MM.1S (cell line): ENCODE measurements around the gene MBTPS1.

Source experiments
- DNase-seq: peaks from one replicate; pipeline ENCODE4 v3.0.0-alpha.2; 2015
- H2AFZ ChIP-seq: fragments of 300-600 bp; sonication (generic); 2 replicates; pipeline ENCODE4 v1.6.0; 2016; ENCODE audit warnings: antibody characterized with exemption, low read length
- H3F3A ChIP-seq: fragments of 300-600 bp; sonication (generic); 2 replicates; pipeline ENCODE4 v1.6.1; 2016; ENCODE audit warnings: mild to moderate bottlenecking, antibody characterized with exemption, low read length, moderate library complexity, mixed read lengths; ENCODE audit not compliant: insufficient read depth
- H3K27ac ChIP-seq: fragments of 300-600 bp; sonication (generic); 2 replicates; pipeline ENCODE4 v1.5.1; 2016; ENCODE audit warnings: mild to moderate bottlenecking, low read length
- H3K27me3 ChIP-seq: fragments of 300-600 bp; sonication (generic); replicated peaks from 2 replicates; pipeline ENCODE4 v1.6.0; 2016; ENCODE audit warnings: low read length; ENCODE audit not compliant: insufficient read depth
- H3K36me3 ChIP-seq: fragments of 300-600 bp; sonication (generic); replicated peaks from 2 replicates; pipeline ENCODE4 v1.6.1; 2016; ENCODE audit warnings: mild to moderate bottlenecking, low read length, mixed read lengths; ENCODE audit not compliant: insufficient read depth
- H3K4me1 ChIP-seq: fragments of 300-600 bp; sonication (generic); 2 replicates; pipeline ENCODE4 v1.6.1; 2016; ENCODE audit warnings: low read length, mixed read lengths
- H3K4me2 ChIP-seq: fragments of 300-600 bp; sonication (generic); 2 replicates; pipeline ENCODE4 v1.6.0; 2016; ENCODE audit warnings: low read depth, low read length
- H3K4me3 ChIP-seq: fragments of 300-600 bp; sonication (generic); 2 replicates; pipeline ENCODE4 v1.5.1; 2016; ENCODE audit warnings: low read length, mixed read lengths
- H3K79me2 ChIP-seq: fragments of 300-600 bp; sonication (generic); 2 replicates; pipeline ENCODE4 v1.6.1; 2016; ENCODE audit warnings: mixed run types, low read length, mixed read lengths
- H3K9ac ChIP-seq: fragments of 300-600 bp; sonication (generic); 2 replicates; pipeline ENCODE4 v1.6.1; 2016; ENCODE audit warnings: low read length, mixed read lengths
- H3K9me2 ChIP-seq: fragments of 300-600 bp; sonication (generic); replicated peaks from 2 replicates; pipeline ENCODE4 v1.6.1; 2016; ENCODE audit warnings: mild to moderate bottlenecking, low read length, mixed read lengths; ENCODE audit not compliant: insufficient read depth
- H3K9me3 ChIP-seq: fragments of 300-600 bp; sonication (generic); replicated peaks from 2 replicates; pipeline ENCODE4 v1.6.1; 2016; ENCODE audit warnings: mild to moderate bottlenecking, low read length, mixed read lengths; ENCODE audit not compliant: insufficient read depth
- H4K20me1 ChIP-seq: fragments of 300-600 bp; sonication (generic); 2 replicates; pipeline ENCODE4 v1.6.1; 2016; ENCODE audit warnings: mild to moderate bottlenecking, low read length, moderate library complexity, mixed read lengths; ENCODE audit not compliant: insufficient read depth
- CTCF ChIP-seq: fragments of 300-600 bp; sonication (generic); IDR thresholded peaks from 2 replicates; pipeline ENCODE4 v1.5.1; 2016; ENCODE audit warnings: antibody characterized with exemption, low read length, mixed read lengths
- EZH2 ChIP-seq: fragments of 300-600 bp; sonication (generic); optimal IDR thresholded peaks from 2 replicates; pipeline ENCODE3; 2017; ENCODE audit warnings: low read depth, mild to moderate bottlenecking, antibody characterized with exemption, low read length, mixed read lengths
- EZH2phosphoT487 ChIP-seq: fragments of 300-600 bp; sonication (generic); IDR thresholded peaks from 2 replicates; pipeline ENCODE4 v1.6.1; 2018; ENCODE audit warnings: antibody characterized with exemption, low read length

The MBTPS1 gene

GRCh38 chr16:84058664-84059063 is 58.1 kb downstream of the MBTPS1 start:
- H3K4me1 ChIP-seq = no peaks in the 10 kb centered on the region
- H3K9me2 ChIP-seq = no peaks in the 10 kb centered on the region
- no peaks in the 10 kb centered on the region for H3K9me3 ChIP-seq
- no peak for DNase-seq
- TF ChIP-seq EZH2 (no peak), CTCF (no peak), EZH2phosphoT487 (no peak)
- no peak overlapping the region for H3K4me2 ChIP-seq
- no peak overlapping the region for H3K9ac ChIP-seq
- H3K27ac ChIP-seq = no peak overlapping the region
- no peaks in the 10 kb centered on the region for H3K27me3 ChIP-seq
- H3K4me3 ChIP-seq = no peak overlapping the region
- H3K79me2 ChIP-seq = no peaks in the 10 kb centered on the region
- no peak overlapping the region for H2AFZ ChIP-seq
- H3K36me3 ChIP-seq = no peaks in the 10 kb centered on the region
- no peaks in the 10 kb centered on the region for H4K20me1 ChIP-seq
- no peaks in the 10 kb centered on the region for H3F3A ChIP-seq

GRCh38 chr16:84058211-84058610 is 58.5 kb downstream of the MBTPS1 start:
- Histone ChIP-seq H3K4me1 (no peaks in the 10 kb centered on the region), H3K4me2 (no peak overlapping the region), H3F3A (no peaks in the 10 kb centered on the region), H3K4me3 (no peak overlapping the region), H3K9me2 (no peaks in the 10 kb centered on the region), H2AFZ (no peak overlapping the region), H3K9me3 (no peaks in the 10 kb centered on the region), H3K79me2 (no peaks in the 10 kb centered on the region), H4K20me1 (no peaks in the 10 kb centered on the region), H3K9ac (no peak overlapping the region), H3K27ac (no peak overlapping the region), H3K36me3 (no peaks in the 10 kb centered on the region), H3K27me3 (no peaks in the 10 kb centered on the region)
- TF ChIP-seq EZH2phosphoT487 (no peak), CTCF (no peak), EZH2 (no peak)
- no peak for DNase-seq

- Histone ChIP-seq H2AFZ (no peak overlapping the region), H3K4me1 (no peaks in the 10 kb centered on the region), H3K4me3 (no peak overlapping the region), H3K27me3 (no peaks in the 10 kb centered on the region), H3K4me2 (no peak overlapping the region), H3K36me3 (no peaks in the 10 kb centered on the region), H3K79me2 (no peaks in the 10 kb centered on the region), H3K9ac (no peak overlapping the region), H3K9me3 (no peaks in the 10 kb centered on the region), H4K20me1 (no peaks in the 10 kb centered on the region), H3F3A (no peaks in the 10 kb centered on the region), H3K9me2 (no peaks in the 10 kb centered on the region), H3K27ac (no peak overlapping the region)
- TF ChIP-seq CTCF (no peak), EZH2phosphoT487 (no peak), EZH2 (no peak)
- DNase-seq = no peak
Observed at GRCh38 chr16:84056933-84057332, 59.8 kb downstream of the MBTPS1 start.
